HG03575 (cell line): ENCODE measurements around the gene NHS.

Experiments
- ATAC-seq: cut with Tn5 transposase; IDR thresholded peaks from one replicate; pipeline ENCODE4 v1.9.1; 2021; ENCODE audit not compliant: unreplicated experiment, insufficient number of reproducible peaks, low FRiP score; ENCODE audit errors: extremely low read depth

NHS gene

GRCh38 chrX:17596061-17596460, 221.1 kb downstream of the NHS start:
- ATAC-seq = no peak

DNA sequence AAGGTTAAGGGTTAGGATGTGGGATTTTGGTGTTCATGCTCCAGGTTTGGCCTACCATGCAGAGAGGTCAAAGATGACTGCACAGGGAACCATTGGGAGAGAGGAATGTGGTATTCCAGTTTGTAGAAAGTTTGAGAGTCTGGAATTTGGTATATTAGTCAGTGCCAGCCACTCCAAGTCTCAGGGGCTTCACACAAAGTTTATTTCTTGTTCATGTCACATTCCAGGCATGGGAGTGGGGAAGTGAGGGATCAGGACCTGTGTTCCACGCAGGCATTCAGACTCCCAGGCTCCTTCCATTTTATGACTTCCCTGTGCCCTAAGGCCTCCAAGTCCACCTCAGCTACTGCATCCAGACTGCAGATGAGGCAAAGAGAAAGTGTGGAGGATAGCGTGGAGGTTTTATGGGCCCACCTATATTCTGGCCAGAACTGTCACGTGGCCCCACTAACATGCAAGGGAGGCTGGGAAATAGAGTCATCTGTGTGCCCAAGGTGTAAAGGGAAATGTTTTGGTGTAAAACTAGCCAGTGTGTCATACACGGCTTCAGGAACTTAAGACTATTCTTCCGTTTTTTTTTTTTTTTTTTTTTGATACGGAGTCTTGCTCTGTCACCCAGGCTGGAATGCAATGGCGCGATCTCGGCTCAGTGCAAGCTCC, 221.7 kb downstream of the NHS start:
- no peak for ATAC-seq

GRCh38 chrX:17597327-17597726, 222.3 kb downstream of the NHS start:
- ATAC-seq = no peak

DNA sequence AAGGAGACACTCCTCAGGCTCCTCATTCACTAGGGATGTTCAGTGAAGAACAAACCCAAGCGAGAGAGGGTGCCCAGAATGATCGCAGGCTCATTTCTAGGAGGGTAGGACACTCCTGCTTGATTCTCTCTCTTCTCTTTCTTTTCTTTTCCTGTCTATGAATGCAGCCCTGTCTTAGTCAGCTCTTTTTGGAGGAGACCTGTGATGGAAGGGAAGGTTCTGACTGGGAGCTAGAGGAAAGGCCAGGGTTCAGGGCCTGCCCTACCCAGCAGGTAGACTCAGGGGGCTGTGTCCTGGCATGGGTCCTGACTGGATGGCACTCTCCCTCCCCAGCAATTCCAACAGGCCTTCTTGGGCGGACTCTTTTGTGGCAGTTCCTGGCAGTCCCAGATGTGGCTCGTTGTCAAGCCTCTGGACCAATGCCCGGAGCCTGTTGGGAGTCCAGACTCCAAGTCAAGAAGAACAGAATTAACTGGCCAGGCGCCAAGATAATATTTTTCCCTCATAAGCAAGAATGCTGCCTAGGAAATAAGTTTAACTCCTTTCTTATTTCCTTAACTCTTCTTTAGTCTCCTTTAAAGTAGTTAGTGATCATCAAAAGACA, 222.9 kb downstream of the NHS start:
- ATAC-seq = no peak

GRCh38 chrX:17601441-17602200, 226.6 kb downstream of the NHS start:
- ATAC-seq = no peak

DNA sequence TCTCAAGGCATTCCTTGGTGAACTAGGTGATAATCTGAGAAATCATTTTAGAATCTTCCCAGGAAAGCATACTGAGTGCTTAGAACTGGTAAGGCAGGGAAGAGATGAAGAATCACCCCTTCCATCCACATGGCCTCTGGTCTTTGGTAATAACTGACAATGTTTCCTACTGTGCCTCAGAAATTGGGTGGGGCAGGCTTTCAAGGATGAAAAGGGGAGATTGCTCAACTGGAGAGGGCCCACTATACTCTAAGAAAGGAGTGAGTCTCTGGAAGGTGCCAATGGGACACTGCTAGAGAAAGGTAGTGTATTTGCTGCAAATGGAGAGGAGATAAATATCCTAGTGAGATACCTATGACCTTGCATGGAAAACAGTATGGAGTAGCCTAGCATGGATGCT, 227.2 kb downstream of the NHS start:
- ATAC-seq = no peak

DNA sequence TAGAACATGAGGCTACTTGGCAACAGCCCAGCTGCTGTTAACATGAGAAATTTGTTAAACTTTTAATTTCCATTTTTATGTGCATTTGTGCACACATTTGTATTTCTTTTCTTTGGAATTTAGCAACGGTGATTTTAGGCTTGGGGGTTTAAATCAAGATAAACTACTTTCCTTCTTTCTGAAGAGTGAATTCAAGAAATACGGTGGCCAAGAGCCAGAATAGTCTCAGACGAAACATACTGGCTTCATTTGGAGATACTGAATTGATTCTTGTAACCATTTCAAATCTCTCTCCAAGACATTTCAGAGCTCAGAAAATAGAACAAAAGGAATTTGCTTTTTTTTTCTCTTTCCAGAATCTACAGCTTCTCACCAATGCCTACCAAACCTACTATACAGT, 228.2 kb downstream of the NHS start:
- no peak for ATAC-seq

DNA sequence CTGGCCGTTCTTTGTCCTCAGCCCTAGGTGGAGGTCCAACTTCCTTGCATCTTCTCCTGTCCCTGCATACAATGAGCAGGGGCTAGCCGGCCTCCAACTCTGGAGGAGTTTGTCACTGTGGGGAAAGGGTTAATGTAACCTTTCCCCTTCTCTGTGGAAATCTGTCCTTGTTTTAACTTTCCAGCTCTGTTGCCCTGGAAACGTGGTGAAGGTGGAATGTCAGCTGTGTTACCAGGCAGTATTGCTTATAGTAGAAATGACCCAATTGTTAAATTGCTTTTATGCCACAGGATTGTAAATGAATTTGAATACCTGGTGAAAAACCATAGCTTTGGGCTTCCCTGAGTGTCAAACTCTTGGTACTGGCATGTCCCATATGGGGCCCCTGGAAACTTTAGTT, 230.7 kb downstream of the NHS start:
- no peak for ATAC-seq

DNA sequence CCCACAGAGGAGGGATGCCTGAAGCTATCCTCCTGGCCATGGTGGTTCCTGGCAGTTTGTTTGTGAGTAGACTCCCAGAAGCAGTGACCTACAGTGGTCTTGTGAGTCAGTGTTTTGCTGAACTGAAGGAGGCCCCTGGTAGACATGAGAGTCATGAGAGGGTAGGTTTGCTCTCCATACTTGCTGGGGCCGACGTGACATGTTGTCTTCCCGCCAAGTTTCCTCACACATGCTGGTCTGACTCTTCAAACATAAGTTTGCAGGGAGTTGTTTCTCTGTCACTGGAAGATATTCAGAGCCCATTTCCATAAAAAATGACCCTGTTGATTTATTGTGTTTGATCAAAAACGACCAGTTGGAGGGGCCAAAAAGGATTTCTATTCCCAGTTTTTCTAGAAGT, 231.2 kb downstream of the NHS start:
- ATAC-seq = no peak

GRCh38 chrX:17608888-17609287, 233.9 kb downstream of the NHS start:
- ATAC-seq = no peak

DNA sequence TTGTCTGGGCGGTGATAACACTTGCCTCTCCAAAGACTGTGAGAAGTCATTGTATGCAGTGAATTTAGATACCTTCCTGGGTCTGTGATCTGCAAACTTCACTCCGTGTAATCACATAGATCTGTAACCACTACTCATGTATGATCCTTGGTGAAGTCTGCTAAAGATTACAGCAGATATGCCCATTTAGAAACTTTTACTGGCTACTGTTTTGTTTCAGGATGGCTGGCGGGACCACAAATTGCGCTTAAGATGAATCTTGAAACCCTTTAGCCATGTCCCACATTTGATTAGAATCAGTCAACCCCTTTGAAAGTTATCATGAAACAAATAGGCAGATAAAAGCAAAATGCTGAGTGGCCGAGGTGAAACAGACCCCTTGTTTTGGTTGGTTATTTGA, 235.8 kb downstream of the NHS start:
- ATAC-seq = no peak

DNA sequence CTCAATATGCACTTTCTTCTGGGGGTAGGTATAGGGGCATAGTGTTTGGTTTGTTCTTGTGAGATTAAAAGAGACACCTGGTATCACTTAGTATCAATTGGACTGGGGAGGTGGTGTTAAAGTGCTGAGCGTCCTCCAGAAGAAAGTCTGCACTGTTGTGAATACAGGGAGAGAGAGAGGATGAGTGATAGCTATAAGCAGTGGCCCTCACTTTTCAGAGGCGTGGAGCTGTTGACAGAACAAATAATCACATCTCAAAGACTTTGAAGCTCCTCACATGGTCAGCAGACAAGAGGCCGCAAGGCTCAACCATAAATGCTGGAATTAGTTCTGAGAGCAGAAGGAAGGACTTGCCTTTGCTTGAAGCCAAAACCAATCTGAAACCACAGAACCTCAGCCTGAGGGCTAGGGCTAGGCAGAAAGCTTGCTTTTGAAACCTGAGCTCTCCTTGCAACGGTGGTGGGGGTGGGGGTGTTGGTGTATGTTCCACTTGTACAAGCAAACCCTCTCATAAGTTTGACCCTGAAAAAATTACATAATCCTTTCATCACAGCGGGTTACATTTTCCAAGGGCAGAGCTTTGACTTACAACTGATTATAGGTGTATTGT, 239.1 kb downstream of the NHS start:
- ATAC-seq = no peak

GRCh38 chrX:17616936-17617335, 241.9 kb downstream of the NHS start:
- no peak for ATAC-seq

DNA sequence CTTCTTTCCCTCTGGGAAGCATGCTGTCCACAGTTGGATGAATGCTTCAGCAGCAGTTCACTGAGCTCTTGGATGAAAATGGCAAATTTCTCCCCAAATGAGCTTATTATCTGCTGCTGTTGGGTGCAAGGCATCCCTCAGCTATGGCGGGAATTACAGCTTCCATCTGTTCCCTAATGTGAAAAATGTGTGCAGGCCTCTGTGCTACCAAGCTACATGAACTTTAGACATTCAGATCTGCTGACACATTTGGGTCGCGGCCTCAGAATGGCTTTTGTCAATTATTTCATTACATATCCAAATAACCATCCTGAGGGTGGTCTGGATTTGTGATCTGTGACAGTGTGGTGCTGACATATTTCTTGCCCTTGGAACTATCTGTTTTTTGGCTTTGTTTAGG, 242.8 kb downstream of the NHS start:
- ATAC-seq = no peak

DNA sequence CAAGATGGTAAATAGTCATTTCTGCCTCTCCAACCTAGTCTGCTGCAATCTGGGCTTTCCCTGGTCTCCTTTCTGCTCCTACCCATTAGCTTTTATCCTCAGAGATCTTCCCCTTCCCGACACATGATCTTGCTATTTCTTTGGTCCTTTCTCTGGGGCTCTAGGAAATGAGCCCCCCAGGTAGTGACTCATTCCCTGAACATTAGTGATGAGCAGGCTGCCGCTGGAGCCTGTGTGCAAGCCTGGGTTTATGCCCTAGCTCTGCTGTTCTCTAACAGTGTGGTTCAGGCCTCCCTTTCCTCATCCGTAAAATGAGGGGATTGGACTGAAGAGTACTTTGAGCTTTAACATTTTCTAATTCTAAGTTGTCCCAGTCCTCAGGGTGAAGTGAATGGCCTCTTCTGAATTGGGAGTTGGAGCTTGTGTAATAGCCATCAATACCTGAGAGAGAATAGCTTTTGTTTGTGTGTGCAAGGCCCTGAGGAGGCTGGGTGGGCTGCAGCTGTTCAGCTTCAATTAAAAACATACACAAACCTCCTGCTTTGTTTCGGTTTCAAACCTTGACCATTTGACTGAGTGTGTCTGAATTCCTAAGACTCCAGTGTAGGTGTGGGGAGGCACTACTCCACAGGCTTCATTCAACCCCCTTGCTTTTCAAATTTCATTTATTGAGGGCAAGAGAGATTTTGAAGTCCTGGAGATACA, 246.7 kb downstream of the NHS start:
- no peak for ATAC-seq

DNA sequence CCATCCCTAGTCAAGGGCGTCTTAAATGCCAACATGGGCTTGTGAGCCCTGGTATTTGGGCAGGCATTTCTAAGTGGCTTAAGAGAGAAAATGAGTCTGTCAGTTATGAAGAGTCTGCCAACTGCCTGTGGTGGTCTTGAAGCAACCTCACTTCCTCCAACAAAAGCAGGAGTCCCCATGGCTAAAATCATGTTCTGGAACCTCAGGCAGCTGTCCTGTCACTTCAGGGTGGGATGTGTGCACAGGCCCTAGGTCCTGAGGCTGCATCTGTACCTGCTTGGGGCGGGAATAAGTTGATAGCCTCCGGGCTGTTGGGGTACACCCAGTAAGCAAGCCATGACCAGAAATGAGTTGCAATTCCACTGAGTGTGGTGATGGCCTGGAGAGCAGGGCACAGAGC, 247.3 kb downstream of the NHS start:
- ATAC-seq = no peak

GRCh38 chrX:17623750-17624149, 248.8 kb downstream of the NHS start:
- no peak for ATAC-seq

DNA sequence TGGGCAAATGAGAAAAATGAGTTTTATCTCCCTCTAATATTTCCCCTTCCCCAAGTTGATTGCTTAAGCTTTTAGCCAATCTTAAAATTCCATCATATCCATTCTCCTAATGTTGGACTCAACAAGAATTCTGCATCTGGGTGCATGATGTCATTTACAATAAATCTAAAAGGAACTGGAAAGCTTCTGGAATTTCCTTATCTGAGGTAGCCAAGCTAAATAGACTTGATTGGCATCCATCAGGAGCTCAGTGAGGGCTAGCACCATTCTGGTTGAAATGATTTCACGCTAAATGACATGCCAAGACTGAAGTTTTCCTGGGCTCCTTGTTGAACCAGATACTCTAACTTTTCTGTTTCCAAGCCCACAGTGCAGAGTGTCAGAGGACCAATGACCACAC, 252.0 kb downstream of the NHS start:
- no peak for ATAC-seq

- no peak for ATAC-seq
These were observed 254.0 kb downstream of the NHS start for GRCh38 chrX:17628976-17629375.
